ENCODE data around the gene SAMD11. TPM values are rescaled to one million over a fixed set of nuclear protein-coding genes. Genes with fewer than 3 reads are reported as not detected.

The SAMD11 gene
- total RNA-seq, 1 experiment from 2014 or later = 11.5 TPM

GRCh38 chr1:905071-905749 lies 18.5 kb upstream of the SAMD11 start (continued):
- TF ChIP-seq ZNF274 (IDR thresholded peaks at IDR 0.05; ENCODE audit: low read depth, low read length) = no peak

DNA sequence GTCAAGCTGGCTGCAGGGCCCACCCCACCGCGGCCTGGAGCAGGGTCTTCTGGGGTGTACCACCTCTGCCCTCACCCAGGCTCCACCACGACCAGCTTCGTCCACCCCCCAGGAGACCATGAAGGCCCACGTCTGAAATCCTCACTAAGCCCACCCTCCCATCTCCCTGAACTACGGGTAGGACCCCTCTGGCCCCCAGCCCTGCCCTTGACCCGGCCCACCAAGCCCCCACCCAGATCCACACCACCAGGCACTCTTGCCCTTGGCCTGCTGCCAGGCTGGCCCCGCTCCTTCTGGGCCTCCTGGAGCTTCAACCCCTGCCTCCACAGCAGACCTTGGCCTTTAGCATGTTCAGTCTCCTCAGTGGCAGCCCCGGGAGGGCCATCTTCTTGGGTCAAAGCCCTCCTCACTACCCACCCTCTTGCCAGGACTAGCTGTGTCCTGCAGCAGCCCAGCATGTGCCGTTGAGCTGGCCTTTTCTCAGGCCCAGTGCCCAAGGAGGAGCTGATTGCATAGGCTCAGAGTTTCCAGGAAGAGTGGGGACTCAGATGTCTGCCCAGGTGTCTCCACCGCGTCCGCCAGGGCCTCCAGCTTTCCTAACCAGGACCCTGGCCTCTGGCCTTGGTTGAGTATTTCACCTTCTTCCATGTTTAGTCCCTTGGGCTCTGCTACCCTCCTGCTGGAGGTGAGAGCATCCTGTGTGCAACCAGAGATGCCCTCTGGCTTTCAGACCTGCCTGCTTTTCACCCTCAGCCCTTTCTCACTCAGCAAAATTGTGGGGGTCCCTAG lies 17.7 kb upstream of the SAMD11 start:
- H3K27me3 ChIP-seq (ENCODE audit: insufficient read depth, low read length) = no peaks in the 10 kb centered on the region

More for the DNA sequence above, 17.7 kb upstream of the SAMD11 start:
- no peak for DNase-seq (ENCODE audit: low read depth, low spot score)
- peaks cover 31 to 47% of the 10 kb centered on the region in 2 experiments for H3K4me1 ChIP-seq (ENCODE audit: control insufficient read depth in 1 of 2, insufficient read depth in 2 of 2, low read length in 2 of 2)
- H3K36me3 ChIP-seq (ENCODE audit: control insufficient read depth in 1 of 2, insufficient read depth in 2 of 2, low read length in 2 of 2) = no peaks in the 10 kb centered on the region
- CTCF ChIA-PET = interaction anchor here (1.2 kb wide), 1 partner anchor 32 kb away, joined by 4 read pairs; no protein-coding TSS in a partner anchor
- intact Hi-C loops (cut with micrococcal nuclease) = loop anchor here (1.0 to 2.0 kb wide), 2 partner anchors 17 to 35 kb away; partner anchors contain the start of gene SAMD11
- no peak for TF ChIP-seq YY1 (IDR thresholded peaks at IDR 0.05; ENCODE audit: extremely low read depth, insufficient replicate concordance, low read depth, low read length)
- ATAC-seq = no peak
- RAD21 ChIA-PET (ENCODE audit: low non-redundant PET in 1 of 2, low total read pairs in 2 of 2, uncharacterized antibody in 2 of 2, unreplicated experiment in 2 of 2) = interaction anchor here in 1 of 2 experiments (0.6 kb wide), 1 partner anchor 483 kb away, joined by 3 read pairs; no protein-coding TSS in a partner anchor
- peak overlapping the region; percentile 19; the same call in 1 of the 2 replicates for H3K9ac ChIP-seq (ENCODE audit: low read length)
- H3K4me2 ChIP-seq (ENCODE audit: low read length) = peak overlapping the region; percentile 61
- H3K79me2 ChIP-seq (ENCODE audit: insufficient read depth, low read length) = no peaks in the 10 kb centered on the region
- BruUV-seq (replicated peaks) = no TSS peak
- no peaks in the 10 kb centered on the region for H3K9me2 ChIP-seq (ENCODE audit: insufficient read depth)
- H2AFZ ChIP-seq (ENCODE audit: low read depth, low read length, poor library complexity, severe bottlenecking) = no peak overlapping the region
- H3K9me3 ChIP-seq (ENCODE audit: control insufficient read depth in 1 of 2, insufficient read depth in 1 of 2, low read depth in 1 of 2, low read length in 2 of 2) = no peaks in the 10 kb centered on the region
- peak overlapping the region; percentile 13; the same call in 1 of the 2 replicates for H3K27ac ChIP-seq (ENCODE audit: low read depth, low read length)
- H3K4me3 ChIP-seq (replicated peaks in 1 of 2; ENCODE audit: low read depth in 1 of 2, low read length in 2 of 2) = no peak overlapping the region
- POLR2A ChIA-PET = interaction anchor here (0.6 kb wide), 1 partner anchor 11 kb away, joined by 3 read pairs; no protein-coding TSS in a partner anchor
- H4K20me1 ChIP-seq (ENCODE audit: insufficient read depth) = no peaks in the 10 kb centered on the region
